HS-5 (cell line): ENCODE data around the gene HRH2.

Source experiments
- DNase-seq: peaks from one replicate; pipeline ENCODE4 v3.0.0-alpha.2; 2012; ENCODE audit warnings: low read depth

HRH2 gene

GRCh38 chr5:175678074-175678473 is 20.2 kb downstream of the HRH2 start:
- no peak for DNase-seq

GRCh38 chr5:175679411-175679810 is 21.5 kb downstream of the HRH2 start:
- DNase-seq = no peak

GRCh38 chr5:175680020-175680419 is 22.1 kb downstream of the HRH2 start:
- no peak for DNase-seq

- DNase-seq = no peak
Observed at GRCh38 chr5:175680463-175680862, 22.6 kb downstream of the HRH2 start.

- no peak for DNase-seq
Observed at GRCh38 chr5:175681045-175681967, 23.4 kb downstream of the HRH2 start.

GRCh38 chr5:175681968-175682340 is 24.1 kb downstream of the HRH2 start:
- DNase-seq = no peak

GRCh38 chr5:175682664-175683063 is 24.8 kb downstream of the HRH2 start:
- no peak for DNase-seq

- DNase-seq = no peak
Observed at GRCh38 chr5:175683231-175683630, 25.4 kb downstream of the HRH2 start.

- DNase-seq = no peak
Observed at GRCh38 chr5:175683921-175684320, 26.1 kb downstream of the HRH2 start.

GRCh38 chr5:175684931-175685330 is 27.1 kb downstream of the HRH2 start:
- no peak for DNase-seq

- no peak for DNase-seq
Observed at GRCh38 chr5:175685701-175686350, 28.0 kb downstream of the HRH2 start.

- DNase-seq = no peak
Observed at GRCh38 chr5:175686396-175686795, 28.5 kb downstream of the HRH2 start.

- no peak for DNase-seq
Observed at GRCh38 chr5:175686826-175687225, 29.0 kb downstream of the HRH2 start.

GRCh38 chr5:175687231-175687701 is 29.4 kb downstream of the HRH2 start:
- no peak for DNase-seq

GRCh38 chr5:175688352-175689146 is 30.7 kb downstream of the HRH2 start:
- no peak for DNase-seq

GRCh38 chr5:175689147-175689991 is 31.5 kb downstream of the HRH2 start:
- peak; percentile 77 for DNase-seq

- DNase-seq = no peak
Observed at GRCh38 chr5:175690025-175690424, 32.2 kb downstream of the HRH2 start.

- no peak for DNase-seq
Observed at GRCh38 chr5:175690586-175690985, 32.7 kb downstream of the HRH2 start.

GRCh38 chr5:175691761-175692160 is 33.9 kb downstream of the HRH2 start:
- DNase-seq = no peak

- no peak for DNase-seq
Observed at GRCh38 chr5:175692235-175692995, 34.5 kb downstream of the HRH2 start.
